AG09309 (cell line): ENCODE data around the gene ANTXR2.

ENCODE experiments used
- DNase-seq: peaks from one replicate; pipeline ENCODE4 v3.0.0-alpha.2; 2010; ENCODE audit warnings: low read depth
- H3K4me3 ChIP-seq: 2 replicates; pipeline ENCODE4 v1.5.1; 2011; ENCODE audit warnings: mild to moderate bottlenecking, low read depth, low read length, moderate library complexity; ENCODE audit not compliant: control insufficient read depth
- TF ChIP-seq, protein P1 (sequence below): IDR thresholded peaks from 2 replicates; pipeline ENCODE4 v1.5.1; 2011; ENCODE audit warnings: mild to moderate bottlenecking, low read depth, low read length, inconsistent platforms; ENCODE audit not compliant: insufficient read depth, control insufficient read depth; ENCODE audit errors: missing control alignments

The ANTXR2 gene

DNA sequence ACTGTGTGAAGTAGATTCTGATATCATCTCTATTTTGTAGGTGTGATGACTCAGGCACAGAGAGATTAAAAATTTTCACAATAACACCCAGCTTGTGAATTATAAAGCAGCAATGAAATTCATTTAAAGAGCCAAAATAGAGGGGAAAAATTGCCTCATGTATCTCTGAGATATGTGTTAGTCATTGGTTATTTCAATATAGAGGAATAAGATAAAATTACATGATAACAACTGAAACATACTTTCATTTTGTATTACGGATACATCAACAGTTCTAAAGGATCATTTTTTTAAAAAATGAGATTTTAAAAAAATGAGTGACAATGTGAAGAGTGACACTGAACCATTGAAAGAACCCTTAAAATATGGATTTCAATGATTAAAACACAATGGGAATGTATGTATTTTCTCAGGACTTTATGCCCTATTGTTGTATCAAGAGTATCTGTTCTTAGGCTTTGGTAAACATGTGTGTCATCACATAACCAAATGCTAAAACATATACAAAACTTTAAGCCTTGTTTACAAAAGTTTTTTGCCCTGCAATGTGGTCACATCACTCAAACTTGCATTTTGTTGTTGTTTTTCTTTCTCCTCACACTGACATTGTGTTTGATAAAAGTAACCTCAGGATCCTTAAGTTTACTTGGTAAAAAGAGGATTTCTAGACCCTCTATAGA is 221.3 kb downstream of the ANTXR2 start:
- TF ChIP-seq, protein P1, sequence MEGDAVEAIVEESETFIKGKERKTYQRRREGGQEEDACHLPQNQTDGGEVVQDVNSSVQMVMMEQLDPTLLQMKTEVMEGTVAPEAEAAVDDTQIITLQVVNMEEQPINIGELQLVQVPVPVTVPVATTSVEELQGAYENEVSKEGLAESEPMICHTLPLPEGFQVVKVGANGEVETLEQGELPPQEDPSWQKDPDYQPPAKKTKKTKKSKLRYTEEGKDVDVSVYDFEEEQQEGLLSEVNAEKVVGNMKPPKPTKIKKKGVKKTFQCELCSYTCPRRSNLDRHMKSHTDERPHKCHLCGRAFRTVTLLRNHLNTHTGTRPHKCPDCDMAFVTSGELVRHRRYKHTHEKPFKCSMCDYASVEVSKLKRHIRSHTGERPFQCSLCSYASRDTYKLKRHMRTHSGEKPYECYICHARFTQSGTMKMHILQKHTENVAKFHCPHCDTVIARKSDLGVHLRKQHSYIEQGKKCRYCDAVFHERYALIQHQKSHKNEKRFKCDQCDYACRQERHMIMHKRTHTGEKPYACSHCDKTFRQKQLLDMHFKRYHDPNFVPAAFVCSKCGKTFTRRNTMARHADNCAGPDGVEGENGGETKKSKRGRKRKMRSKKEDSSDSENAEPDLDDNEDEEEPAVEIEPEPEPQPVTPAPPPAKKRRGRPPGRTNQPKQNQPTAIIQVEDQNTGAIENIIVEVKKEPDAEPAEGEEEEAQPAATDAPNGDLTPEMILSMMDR = no peak
- H3K4me3 ChIP-seq = no peak overlapping the region
- DNase-seq = no peak
